ENCODE data around the gene VAC14. TPM values are rescaled to one million over a fixed set of nuclear protein-coding genes. Genes with fewer than 3 reads are reported as not detected.
"Not testable (repeated sequence)": the region's sequence is repeated elsewhere in the genome, so short reads cannot be mapped to it uniquely, and the experiment has no call there.

VAC14 gene
- total RNA-seq, 1 donor from 2014 or later, result 40.5 TPM

DNA sequence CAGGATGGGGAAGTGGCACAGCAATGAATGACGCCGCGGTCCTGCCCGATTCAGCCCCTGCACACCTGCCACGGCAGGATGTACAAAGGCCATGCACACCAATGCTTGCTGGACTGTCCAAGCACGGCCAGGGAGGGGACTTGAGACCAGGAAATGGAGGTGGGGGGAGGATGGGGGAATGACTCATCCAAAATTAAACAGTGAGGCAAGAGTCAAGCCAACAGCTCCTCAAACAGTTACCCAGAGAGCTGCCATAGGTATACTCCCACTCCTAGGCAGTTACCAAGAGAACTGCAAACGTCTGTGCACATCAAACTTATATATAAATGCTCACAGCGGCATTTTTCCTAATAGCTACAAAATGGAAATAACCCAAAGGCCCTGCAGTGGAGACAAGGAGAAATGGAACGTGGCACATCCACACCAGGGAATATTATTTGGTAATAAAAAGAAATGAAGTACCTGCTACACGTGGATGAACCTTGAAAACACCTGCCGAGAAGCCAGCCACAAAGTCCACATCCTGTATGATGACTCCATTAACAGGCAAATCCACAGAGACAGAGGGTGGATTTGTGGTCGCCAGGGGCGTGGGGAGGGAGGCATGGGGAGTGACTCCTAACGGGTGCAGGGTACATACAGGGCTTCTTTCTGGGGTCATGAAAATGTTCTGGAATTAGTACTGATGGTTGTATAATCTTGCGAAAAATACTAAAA, 54.1 kb downstream of the VAC14 start:
- intact Hi-C loops (cut with micrococcal nuclease), result loop anchor here (1.0 kb wide), 1 partner anchor 10 kb away; no protein-coding TSS in a partner anchor

DNA sequence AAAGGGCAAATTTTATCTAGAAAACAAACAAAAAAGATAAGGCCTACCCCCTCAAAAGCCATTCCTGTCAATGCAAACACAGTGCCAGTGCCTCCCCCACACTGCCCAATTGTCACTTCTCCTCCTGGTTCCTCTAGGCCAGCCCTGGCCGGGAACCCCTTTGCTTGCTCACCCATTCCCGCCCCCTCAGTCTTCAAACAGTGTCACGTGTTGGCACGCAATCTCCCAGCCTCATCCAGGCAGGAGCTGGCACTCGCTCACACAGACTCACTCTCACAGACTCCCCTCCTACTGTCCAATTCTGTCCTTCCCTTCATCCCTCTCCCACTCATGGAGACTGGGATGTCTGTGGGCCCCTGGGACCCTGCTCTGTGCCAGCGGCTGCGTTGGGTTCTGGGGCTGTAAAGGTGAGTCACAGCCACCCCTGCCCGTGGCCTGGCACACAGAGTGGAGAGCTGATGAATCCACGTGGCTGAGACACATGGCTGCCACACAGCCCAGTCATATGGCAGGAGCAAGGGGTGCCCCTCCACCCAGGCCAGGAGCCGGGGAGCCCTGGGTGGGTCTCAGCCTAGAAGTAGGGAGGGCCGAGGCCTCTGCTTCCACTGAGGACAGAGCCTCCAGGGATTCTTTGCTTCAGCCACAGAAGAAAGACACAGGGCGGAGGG, 54.8 kb downstream of the VAC14 start:
- intact Hi-C loops (cut with micrococcal nuclease), result no loop called here

DNA sequence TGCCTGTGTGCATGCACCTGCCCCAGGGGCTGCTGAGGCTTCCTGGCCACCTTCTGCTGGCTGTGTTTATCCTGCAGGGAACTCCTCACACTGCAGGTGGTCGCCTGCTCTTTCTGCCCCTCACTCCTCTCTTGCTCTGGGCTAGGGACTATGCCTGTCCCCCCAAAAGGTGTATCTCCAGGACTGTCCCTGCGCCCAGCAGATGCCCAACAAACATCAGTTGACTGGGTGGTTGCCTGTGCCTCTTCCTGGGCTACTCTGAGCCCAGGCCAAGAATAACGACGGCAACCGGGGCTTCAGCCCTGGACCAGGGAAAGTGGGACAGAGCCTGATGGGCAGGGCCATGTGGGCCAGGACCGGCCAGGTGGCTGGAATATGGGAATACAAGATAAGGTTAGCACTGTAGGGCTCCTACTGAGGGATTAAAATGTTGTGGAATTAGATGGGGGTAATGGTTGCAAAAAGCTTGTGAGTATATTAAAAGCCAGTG, 55.4 kb downstream of the VAC14 start:
- intact Hi-C loops (cut with micrococcal nuclease), result no loop called here

GRCh38 chr16:70744366-70744765, 56.6 kb downstream of the VAC14 start:
- intact Hi-C loops (cut with micrococcal nuclease), result no loop called here

DNA sequence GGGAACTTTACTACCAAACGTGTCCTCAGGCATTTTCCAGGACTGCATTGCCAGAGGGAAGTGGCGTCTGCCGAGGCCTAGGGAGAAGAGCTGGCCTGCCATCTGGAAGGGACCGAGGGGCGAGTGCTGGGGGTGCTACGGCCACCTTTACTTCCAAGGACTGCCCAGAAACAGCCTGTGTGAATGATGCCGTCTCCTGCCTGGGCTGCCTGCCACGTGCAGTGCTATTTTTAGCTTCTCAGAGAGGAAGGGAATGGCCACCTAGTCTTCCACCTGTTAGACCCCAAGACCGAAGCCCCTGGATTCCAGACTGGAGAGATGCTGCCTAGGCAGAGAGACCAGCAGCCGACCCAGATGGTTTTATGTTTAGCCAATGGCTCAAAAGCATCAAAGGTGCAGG, 57.2 kb downstream of the VAC14 start:
- intact Hi-C loops (cut with micrococcal nuclease), result no loop called here

- intact Hi-C loops (cut with micrococcal nuclease), result not testable (repeated sequence)
Observed at GRCh38 chr16:70742967-70743366, 58.0 kb downstream of the VAC14 start.

- intact Hi-C loops (cut with micrococcal nuclease), result no loop called here
Observed at GRCh38 chr16:70741783-70742125, 59.2 kb downstream of the VAC14 start.

- intact Hi-C loops (cut with micrococcal nuclease), result no loop called here
Observed at GRCh38 chr16:70740914-70741782, 59.8 kb downstream of the VAC14 start.

DNA sequence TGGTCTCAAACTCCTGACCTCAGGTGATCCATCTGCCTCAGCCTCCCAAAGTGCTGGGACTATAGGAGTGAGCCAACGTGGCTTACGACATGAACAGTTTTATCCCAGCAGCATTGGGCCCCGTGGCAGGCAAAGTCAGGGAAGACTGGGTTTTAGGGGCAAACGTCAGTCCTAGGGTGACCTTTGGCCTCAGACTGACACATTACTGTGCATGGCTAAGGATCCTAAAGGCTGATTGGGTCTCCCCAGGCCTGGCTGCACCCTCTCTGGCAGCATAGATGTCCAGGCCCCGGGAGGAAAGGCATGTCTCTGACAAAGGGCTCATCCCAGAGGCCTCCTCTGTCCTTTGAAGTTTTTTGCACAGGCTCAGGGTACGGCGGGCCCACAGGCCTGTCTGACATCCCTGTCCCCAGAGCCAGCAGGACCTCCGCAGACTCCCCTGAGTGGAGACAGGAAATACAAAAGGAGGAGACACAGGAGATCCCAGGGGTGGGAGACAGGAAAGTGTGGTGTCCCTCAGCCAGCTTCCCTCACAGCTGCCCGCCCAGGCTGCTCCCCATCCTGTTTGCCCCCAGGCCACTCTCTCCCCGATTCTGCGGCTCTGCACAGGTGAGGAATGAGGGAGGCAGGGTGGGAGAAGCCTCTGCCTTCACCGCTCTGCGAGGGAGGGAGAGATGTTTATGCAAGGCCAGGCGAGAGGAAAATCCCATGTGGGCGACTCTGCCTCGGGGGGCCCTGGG, 60.6 kb downstream of the VAC14 start:
- intact Hi-C loops (cut with micrococcal nuclease), result no loop called here

DNA sequence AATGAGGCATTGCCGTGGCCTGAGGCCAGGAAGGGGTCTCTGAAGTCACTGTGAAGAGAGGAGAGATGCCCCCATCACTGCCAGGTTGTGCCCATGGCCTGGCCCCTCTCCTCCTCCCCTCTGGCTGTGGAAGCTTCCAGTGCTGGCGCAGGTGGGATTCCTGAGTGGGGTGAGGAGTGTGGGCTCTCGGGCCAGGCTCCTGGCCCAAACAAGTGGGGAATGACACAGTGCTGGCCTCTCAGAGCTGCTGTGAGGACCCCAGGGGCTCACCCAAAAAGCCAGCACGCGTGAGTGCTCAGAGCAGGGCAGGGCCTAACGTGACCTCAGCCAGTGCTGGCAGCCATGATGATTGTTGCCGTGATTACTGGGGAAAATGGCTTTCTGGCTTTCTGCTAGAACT, 61.6 kb downstream of the VAC14 start:
- intact Hi-C loops (cut with micrococcal nuclease), result loop anchor here (2.0 to 5.0 kb wide), 4 partner anchors 42 to 357 kb away; partner anchors contain the start of genes COG4 and SF3B3

GRCh38 chr16:70738083-70738977, 62.6 kb downstream of the VAC14 start:
- intact Hi-C loops (cut with micrococcal nuclease), result loop anchor here (2.0 to 5.0 kb wide), 4 partner anchors 41 to 356 kb away; partner anchors contain the start of genes COG4 and SF3B3

DNA sequence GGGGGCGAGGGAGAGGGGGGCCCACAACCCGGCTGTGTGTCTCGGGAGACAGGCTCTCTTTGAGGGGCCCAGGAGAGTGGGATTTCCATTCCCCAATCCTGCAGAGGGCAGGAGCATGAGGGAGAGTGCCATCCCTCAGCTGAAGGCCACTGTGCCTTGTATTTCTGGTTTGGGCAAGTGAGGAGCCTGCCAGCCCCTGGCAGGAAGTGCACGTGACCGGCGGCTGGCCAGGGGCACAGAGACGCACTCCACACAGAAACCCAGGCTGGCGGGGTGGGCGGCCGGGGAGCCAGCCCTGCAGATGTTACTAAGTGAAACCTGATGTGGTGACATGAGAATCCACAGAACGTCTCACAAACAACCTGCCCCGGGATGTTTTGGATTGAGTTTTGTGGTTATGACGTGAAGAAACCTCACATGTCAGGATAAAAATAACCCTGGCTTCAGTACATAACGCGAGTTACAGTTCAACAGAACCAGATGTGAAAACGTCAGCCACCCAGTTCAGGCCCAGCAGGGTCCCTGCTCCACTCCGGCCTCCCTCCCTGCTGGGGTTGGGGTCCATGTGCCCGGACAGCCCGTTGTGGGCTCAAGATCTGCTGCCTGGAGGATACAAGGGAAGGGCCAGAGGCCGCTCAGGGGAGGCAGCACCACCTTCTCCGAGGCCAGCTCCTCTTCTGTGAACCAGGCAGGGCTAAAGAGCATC, 63.4 kb downstream of the VAC14 start:
- intact Hi-C loops (cut with micrococcal nuclease), result loop anchor here (1.0 to 5.0 kb wide), 8 partner anchors 10 to 552 kb away; partner anchors contain the start of genes CMTR2, COG4, SF3B3 and VAC14

GRCh38 chr16:70736465-70737376, 64.2 kb downstream of the VAC14 start:
- intact Hi-C loops (cut with micrococcal nuclease), result loop anchor here (1.0 to 5.0 kb wide), 7 partner anchors 11 to 553 kb away; partner anchors contain the start of genes CMTR2 and VAC14

- intact Hi-C loops (cut with micrococcal nuclease), result loop anchor here (5.0 kb wide), 3 partner anchors 38 to 353 kb away; no protein-coding TSS in a partner anchor
Observed at GRCh38 chr16:70735141-70735979, 65.6 kb downstream of the VAC14 start.

- intact Hi-C loops (cut with micrococcal nuclease), result loop anchor here (5.0 kb wide), 3 partner anchors 37 to 352 kb away; no protein-coding TSS in a partner anchor
Observed at GRCh38 chr16:70734522-70735095, 66.3 kb downstream of the VAC14 start.

GRCh38 chr16:70730944-70731343, 70.0 kb downstream of the VAC14 start:
- intact Hi-C loops (cut with micrococcal nuclease), result no loop called here

- intact Hi-C loops (cut with micrococcal nuclease), result no loop called here
Observed at GRCh38 chr16:70730031-70730430, 70.9 kb downstream of the VAC14 start.

Measured in T-helper 1 cell treated with Interleukin-12 subunit alpha and Interleukin-12 subunit beta and Interleukin-4 antibody, amounts not matched to agents 30 ng/mL and 1 ng/mL, for 36 hours (primary cell).